ENCODE measurements around the gene ZBTB43. TPM values are rescaled to one million over a fixed set of nuclear protein-coding genes. Genes with fewer than 3 reads are reported as not detected.

Gene ZBTB43
- total and polyA plus RNA-seq, 8 donors, result 13.6 to 28.3 (median 16.4) TPM

- no peaks in the 10 kb centered on the region for H3K27me3 ChIP-seq
- H3K36me3 ChIP-seq, result peaks cover 0 to 59% of the 10 kb centered on the region in 2 donors
- no peaks in the 10 kb centered on the region for H3K9me3 ChIP-seq
- peaks cover 0 to 3% of the 10 kb centered on the region in 2 donors for H3K4me1 ChIP-seq
- H3K4me3 ChIP-seq, result no peak overlapping the region
- ATAC-seq, result no peak
- DNase-seq, result no peak
- intact Hi-C loops (cut with DNase I), result no loop called here
- TF ChIP-seq CTCF (IDR thresholded peaks at IDR 0.05), result no peak
- no peak overlapping the region for H3K27ac ChIP-seq
Measured at GRCh38 chr9:126829035-126829434, 24.2 kb downstream of the ZBTB43 start.

GRCh38 chr9:126830827-126831226, 26.0 kb downstream of the ZBTB43 start:
- Histone ChIP-seq H3K9me3 (no peaks in the 10 kb centered on the region), H3K27me3 (no peaks in the 10 kb centered on the region), H3K27ac (no peak overlapping the region), H3K4me3 (no peak overlapping the region), H3K4me1 (no peaks in the 10 kb centered on the region), H3K36me3 (peaks cover 0 to 58% of the 10 kb centered on the region in 2 donors)
- TF ChIP-seq CTCF (IDR thresholded peaks at IDR 0.05), result no peak
- no peak for ATAC-seq
- DNase-seq, result no peak
- intact Hi-C loops (cut with DNase I), result no loop called here

- Histone ChIP-seq H3K27ac (no peak overlapping the region), H3K4me1 (no peaks in the 10 kb centered on the region), H3K36me3 (peaks cover 0 to 61% of the 10 kb centered on the region in 2 donors), H3K4me3 (no peak overlapping the region), H3K27me3 (no peaks in the 10 kb centered on the region), H3K9me3 (no peaks in the 10 kb centered on the region)
- ATAC-seq, result no peak
- TF ChIP-seq CTCF (IDR thresholded peaks at IDR 0.05), result no peak
- DNase-seq, result no peak
- intact Hi-C loops (cut with DNase I), result no loop called here
Measured at GRCh38 chr9:126832440-126832839, 27.6 kb downstream of the ZBTB43 start.

GRCh38 chr9:126833020-126833419, 28.2 kb downstream of the ZBTB43 start:
- Histone ChIP-seq H3K9me3 (no peaks in the 10 kb centered on the region), H3K27ac (no peak overlapping the region), H3K36me3 (peaks cover 0 to 58% of the 10 kb centered on the region in 2 donors), H3K27me3 (no peaks in the 10 kb centered on the region), H3K4me3 (no peak overlapping the region), H3K4me1 (no peaks in the 10 kb centered on the region)
- intact Hi-C loops (cut with DNase I), result no loop called here
- ATAC-seq (no peak), DNase-seq (no peak)
- no peak for TF ChIP-seq CTCF (IDR thresholded peaks at IDR 0.05)

- no peak for TF ChIP-seq CTCF (IDR thresholded peaks at IDR 0.05)
- intact Hi-C loops (cut with DNase I), result no loop called here
- H3K4me1 ChIP-seq, result no peaks in the 10 kb centered on the region
- DNase-seq, result no peak
- H3K9me3 ChIP-seq, result no peaks in the 10 kb centered on the region
- H3K36me3 ChIP-seq, result peaks cover 0 to 64% of the 10 kb centered on the region in 2 donors
- H3K4me3 ChIP-seq, result no peak overlapping the region
- no peak overlapping the region for H3K27ac ChIP-seq
- no peak for ATAC-seq
- H3K27me3 ChIP-seq, result no peaks in the 10 kb centered on the region
Measured at GRCh38 chr9:126833710-126834345, 29.0 kb downstream of the ZBTB43 start.

Data from left lung (tissue), 10 donors.